Measurements from ENCODE around the gene NDEL1.
A peak's percentile ranks its signal among the peaks of the same experiment; 100 is the strongest.

NDEL1 gene

GRCh38 chr17:8420041-8420934, 15.4 kb upstream of the NDEL1 start:
- TF ChIP-seq JUND (IDR thresholded peaks at IDR 0.05; ENCODE audit: low read depth): no peak
- DNase-seq (ENCODE audit: low read depth in 1 of 2, low spot score in 1 of 2): peak in 1 of 2 experiments; percentile 47
- in situ Hi-C loops (cut with HindIII; ENCODE audit: low pct_unique_long_range_greater_than_20kb, low sequenced_read_pairs): no loop called here

DNA sequence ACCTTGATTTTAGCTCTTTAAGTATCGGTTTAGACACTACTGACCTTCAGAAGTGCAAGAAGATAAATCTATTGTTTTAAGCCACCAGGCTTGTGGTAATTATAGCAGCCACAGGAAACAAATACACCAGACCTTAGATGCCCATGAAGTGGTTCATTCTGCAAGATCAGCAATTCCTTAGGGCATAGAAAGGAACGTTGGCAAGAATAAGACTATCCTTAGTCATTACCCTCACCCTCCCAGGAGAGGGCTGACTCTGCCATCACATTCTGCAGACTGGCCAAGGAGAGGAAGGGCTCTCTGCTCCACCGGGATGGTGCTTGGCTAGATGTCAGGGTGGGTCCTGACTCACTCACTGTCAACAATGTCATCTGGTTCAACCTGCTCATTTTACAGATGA, 14.1 kb upstream of the NDEL1 start:
- TF ChIP-seq JUND (IDR thresholded peaks at IDR 0.05; ENCODE audit: low read depth): no peak
- DNase-seq (ENCODE audit: low read depth in 1 of 2, low spot score in 1 of 2): no peak
- in situ Hi-C loops (cut with HindIII; ENCODE audit: low pct_unique_long_range_greater_than_20kb, low sequenced_read_pairs): no loop called here

DNA sequence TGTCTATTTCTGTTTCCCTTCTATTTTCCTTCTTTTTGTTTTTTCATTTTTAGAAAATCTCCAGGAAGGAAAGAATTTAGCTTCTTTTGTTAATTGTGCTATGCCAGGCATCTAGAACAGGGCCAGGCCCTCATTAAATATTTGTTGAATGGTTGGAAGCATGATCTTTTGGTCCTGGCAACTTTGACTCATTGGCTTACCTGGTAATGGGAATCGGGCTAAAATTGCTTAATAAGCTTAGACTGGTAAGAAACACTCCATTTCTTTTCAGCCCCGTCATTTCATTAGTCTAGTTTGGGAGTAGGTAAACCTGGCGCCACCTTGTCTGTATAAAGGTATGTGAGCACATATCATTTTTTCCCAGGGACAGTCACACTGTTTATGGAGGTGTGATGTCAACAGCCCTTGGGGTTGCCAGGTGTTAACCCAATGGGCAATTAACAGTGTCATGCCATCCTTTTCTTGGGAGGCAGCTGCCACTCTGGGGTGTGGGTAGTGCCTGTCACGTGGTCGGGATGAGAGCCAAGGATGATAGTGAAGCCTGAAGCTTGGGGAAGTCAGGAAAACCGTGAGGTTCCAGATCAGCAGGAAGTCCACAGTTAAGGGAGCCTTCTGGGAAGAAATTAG, 9.5 kb upstream of the NDEL1 start:
- TF ChIP-seq JUND (IDR thresholded peaks at IDR 0.05; ENCODE audit: low read depth): no peak
- no peak for DNase-seq (ENCODE audit: low read depth in 1 of 2, low spot score in 1 of 2)
- in situ Hi-C loops (cut with HindIII; ENCODE audit: low pct_unique_long_range_greater_than_20kb, low sequenced_read_pairs): no loop called here

DNA sequence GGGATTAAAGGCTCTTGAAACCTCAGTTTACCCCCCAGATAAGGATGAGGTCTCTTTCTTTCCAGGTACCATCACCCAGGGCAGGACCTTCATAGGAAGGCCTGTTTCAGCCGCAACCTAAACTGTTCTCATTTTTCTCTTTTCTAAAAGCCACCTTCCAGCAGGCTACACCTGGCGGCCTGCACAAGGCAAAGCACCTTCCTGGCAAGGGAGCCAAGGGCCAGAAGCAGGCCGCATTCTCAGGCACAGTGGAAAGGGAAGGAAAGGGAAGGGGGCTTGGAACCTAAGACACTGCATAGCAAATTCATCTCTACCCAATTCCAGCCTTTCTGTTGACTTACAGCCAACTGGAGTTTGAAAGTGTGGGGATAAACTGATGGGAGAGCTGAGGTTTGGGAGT, 8.9 kb upstream of the NDEL1 start:
- in situ Hi-C loops (cut with HindIII; ENCODE audit: low pct_unique_long_range_greater_than_20kb, low sequenced_read_pairs): no loop called here
- DNase-seq (ENCODE audit: low read depth in 1 of 2, low spot score in 1 of 2): no peak
- no peak for TF ChIP-seq JUND (IDR thresholded peaks at IDR 0.05; ENCODE audit: low read depth)

DNA sequence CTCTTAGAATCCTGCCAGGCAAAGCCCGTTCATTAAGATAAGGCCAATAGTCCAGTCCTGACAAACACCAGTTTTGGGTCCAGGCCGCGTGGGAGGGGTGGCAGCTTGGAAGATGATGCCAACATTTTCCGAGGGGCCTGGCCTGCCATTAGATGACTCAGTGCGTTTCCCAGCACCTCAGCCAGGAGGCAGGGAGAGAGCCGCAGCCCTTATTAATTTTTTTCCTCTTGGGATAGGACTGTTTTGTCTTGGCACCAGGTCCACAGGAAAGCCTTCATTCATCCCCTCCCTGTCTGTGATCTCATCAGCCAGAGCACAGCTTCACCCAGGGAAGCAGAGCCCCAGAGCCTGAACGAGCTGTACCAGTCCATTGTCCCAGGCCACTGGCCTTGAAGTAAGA, 4.7 kb upstream of the NDEL1 start:
- no peak for DNase-seq (ENCODE audit: low read depth in 1 of 2, low spot score in 1 of 2)
- in situ Hi-C loops (cut with HindIII; ENCODE audit: low pct_unique_long_range_greater_than_20kb, low sequenced_read_pairs): no loop called here

GRCh38 chr17:8436169-8436843, 622 bp downstream of the NDEL1 start:
- peak; percentile 26 to 55 for DNase-seq (ENCODE audit: low read depth in 1 of 2, low spot score in 1 of 2)
- TF ChIP-seq JUND (IDR thresholded peaks at IDR 0.05; ENCODE audit: low read depth): no peak
- in situ Hi-C loops (cut with HindIII; ENCODE audit: low pct_unique_long_range_greater_than_20kb, low sequenced_read_pairs): no loop called here

More for the DNA sequence above, 4.7 kb upstream of the NDEL1 start:
- TF ChIP-seq JUND (IDR thresholded peaks at IDR 0.05; ENCODE audit: low read depth): no peak

GRCh38 chr17:8436844-8437171, 1.1 kb downstream of the NDEL1 start:
- DNase-seq (ENCODE audit: low read depth in 1 of 2, low spot score in 1 of 2): no peak
- in situ Hi-C loops (cut with HindIII; ENCODE audit: low pct_unique_long_range_greater_than_20kb, low sequenced_read_pairs): no loop called here
- no peak for TF ChIP-seq JUND (IDR thresholded peaks at IDR 0.05; ENCODE audit: low read depth)

GRCh38 chr17:8438441-8438840, 2.8 kb downstream of the NDEL1 start:
- in situ Hi-C loops (cut with HindIII; ENCODE audit: low pct_unique_long_range_greater_than_20kb, low sequenced_read_pairs): no loop called here
- DNase-seq (ENCODE audit: low read depth in 1 of 2, low spot score in 1 of 2): no peak
- TF ChIP-seq JUND (IDR thresholded peaks at IDR 0.05; ENCODE audit: low read depth): no peak

DNA sequence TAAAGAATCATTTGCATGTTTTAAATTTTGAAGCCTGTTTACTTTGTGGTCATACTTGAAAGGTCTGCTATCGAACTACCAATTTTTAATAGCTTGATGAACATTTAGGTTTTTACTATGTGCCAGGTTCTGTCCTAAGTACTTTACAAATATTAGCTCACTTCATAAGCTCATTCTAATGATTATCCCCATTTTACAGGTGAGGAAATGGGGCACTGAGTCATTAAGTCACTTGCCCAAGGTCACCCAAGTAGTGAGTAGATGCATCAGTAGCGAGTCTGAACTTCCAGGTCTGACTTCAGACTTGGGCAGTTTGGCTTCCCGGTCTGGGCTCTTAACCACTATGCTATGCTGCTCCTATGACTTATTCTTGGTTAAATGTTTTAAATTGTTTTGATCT, 4.0 kb downstream of the NDEL1 start:
- in situ Hi-C loops (cut with HindIII; ENCODE audit: low pct_unique_long_range_greater_than_20kb, low sequenced_read_pairs): no loop called here
- TF ChIP-seq JUND (IDR thresholded peaks at IDR 0.05; ENCODE audit: low read depth): no peak
- no peak for DNase-seq (ENCODE audit: low read depth in 1 of 2, low spot score in 1 of 2)

DNA sequence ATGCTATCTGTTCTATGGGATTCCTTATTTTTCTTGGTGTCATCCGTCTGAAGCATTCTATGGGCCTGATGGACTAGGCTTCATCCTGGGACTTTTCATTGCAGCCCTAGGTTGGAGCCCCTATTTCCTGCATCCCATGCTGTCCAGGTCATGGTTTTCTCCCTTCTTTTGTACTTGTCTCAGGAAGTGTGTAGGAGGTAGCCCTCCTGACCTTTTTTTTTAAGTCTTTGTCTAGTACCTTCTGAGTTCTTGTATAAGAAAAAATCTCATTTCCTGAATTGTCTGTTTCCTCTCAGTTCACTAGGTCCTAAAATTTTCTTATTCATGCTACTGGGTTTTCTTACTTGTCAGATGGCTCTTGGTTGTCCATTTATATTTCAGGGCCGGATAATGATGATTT, 6.0 kb downstream of the NDEL1 start:
- in situ Hi-C loops (cut with HindIII; ENCODE audit: low pct_unique_long_range_greater_than_20kb, low sequenced_read_pairs): no loop called here
- no peak for TF ChIP-seq JUND (IDR thresholded peaks at IDR 0.05; ENCODE audit: low read depth)
- no peak for DNase-seq (ENCODE audit: low read depth in 1 of 2, low spot score in 1 of 2)

DNA sequence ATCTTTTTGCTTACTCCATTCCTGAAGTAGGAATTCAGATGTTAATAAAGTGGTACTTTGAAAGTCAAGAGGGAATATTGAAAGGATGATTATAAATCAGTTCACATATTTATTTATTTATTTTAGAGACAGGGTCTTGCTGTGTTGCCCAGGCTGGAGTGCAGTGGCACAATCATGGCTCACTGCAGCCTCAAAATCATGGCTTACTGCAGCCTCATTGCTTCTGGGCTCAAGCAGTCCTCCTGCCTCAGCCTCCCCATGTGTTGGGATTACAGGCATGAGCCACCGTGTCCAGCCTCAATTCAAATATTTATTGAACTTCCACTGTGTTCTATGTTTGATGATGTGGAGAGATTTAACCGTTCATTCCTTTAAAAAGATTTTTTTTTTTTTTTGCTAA, 6.6 kb downstream of the NDEL1 start:
- in situ Hi-C loops (cut with HindIII; ENCODE audit: low pct_unique_long_range_greater_than_20kb, low sequenced_read_pairs): no loop called here
- DNase-seq (ENCODE audit: low read depth in 1 of 2, low spot score in 1 of 2): no peak
- no peak for TF ChIP-seq JUND (IDR thresholded peaks at IDR 0.05; ENCODE audit: low read depth)

DNA sequence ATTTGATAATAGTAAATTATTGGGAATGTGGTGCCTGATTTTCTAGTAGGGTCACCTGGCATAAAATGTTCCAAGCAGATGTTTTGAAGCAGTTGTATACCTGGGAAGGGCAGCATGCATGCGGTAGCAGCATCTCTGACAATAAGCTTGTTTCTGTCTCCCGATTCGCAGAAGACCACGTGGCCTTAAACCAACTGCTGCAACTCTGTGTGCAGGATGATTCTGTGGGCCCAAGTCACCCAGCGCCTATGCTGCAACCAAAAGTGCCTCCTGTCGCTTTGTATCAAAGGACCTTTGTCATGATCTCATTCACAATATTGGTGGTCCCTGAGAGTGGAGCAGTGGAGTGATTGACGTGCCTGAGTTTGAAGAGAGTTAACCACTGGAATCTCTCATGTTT, 8.1 kb downstream of the NDEL1 start:
- in situ Hi-C loops (cut with HindIII; ENCODE audit: low pct_unique_long_range_greater_than_20kb, low sequenced_read_pairs): no loop called here
- DNase-seq (ENCODE audit: low read depth in 1 of 2, low spot score in 1 of 2): no peak
- no peak for TF ChIP-seq JUND (IDR thresholded peaks at IDR 0.05; ENCODE audit: low read depth)

DNA sequence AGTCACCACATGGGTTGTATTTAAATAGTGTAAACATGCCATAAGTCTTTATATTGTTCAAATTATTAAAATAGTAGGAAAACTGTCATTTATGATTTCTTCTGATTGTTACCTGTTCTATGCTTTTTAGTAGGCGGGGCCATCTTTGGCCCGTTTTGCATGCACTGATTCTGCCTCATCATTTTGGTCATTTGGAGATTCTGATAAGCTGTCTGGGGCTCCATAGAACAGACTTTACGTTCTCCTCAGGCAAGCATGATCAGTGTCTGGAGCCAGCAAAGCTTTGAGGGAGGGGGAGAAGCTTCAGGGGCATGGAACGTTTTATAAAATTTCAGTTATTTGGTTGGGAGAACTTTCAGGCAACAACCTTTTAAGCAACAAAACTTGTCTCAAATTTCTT, 8.8 kb downstream of the NDEL1 start:
- DNase-seq (ENCODE audit: low read depth in 1 of 2, low spot score in 1 of 2): no peak
- no peak for TF ChIP-seq JUND (IDR thresholded peaks at IDR 0.05; ENCODE audit: low read depth)
- in situ Hi-C loops (cut with HindIII; ENCODE audit: low pct_unique_long_range_greater_than_20kb, low sequenced_read_pairs): no loop called here
